GM12801 (cell line): ENCODE data around the gene EMC9.

Experiments
- CTCF ChIP-seq: IDR thresholded peaks from one replicate; pipeline ENCODE4 v1.5.1; 2011; ENCODE audit warnings: control low read depth; ENCODE audit not compliant: insufficient read length; ENCODE audit errors: extremely low read depth

EMC9 gene

DNA sequence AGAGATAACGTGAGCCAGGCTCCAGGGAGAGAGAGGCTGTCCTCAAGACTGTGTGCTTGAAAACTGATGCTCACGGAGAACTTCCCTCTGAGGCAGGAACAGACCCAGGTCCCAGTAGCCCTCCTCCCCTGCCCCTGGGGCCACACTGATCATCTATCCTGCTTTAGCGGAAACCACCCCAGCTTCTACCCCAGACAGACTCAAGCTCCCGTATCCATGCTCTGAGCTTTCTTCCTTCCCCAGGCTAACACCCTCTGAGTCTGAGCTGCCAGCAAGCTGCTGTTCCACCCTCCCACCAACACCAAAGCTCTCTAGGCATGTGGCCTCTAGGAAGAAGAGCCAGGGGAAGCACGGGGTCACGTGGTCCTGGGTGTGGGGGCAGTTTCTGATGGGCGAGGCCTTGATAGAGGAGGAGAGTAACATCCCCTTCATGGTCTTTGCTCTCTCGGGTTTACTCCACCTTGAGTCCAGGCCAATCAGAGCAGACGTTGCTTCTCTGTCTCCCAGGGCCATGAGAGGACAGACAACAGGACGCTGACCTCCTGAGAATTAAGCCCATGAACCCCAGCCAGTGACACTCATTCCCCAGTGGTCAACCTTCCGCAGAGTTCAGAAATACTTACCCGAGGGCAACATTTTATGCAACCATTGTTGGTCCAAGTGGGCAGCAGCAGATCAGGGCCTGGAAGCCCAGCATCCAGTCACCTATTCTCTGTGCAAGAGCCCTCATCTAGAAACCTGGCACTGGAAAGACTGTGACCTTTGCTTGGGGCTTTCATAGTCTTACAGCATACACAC lies 45.9 kb downstream of the EMC9 start:
- no peak for TF ChIP-seq CTCF

DNA sequence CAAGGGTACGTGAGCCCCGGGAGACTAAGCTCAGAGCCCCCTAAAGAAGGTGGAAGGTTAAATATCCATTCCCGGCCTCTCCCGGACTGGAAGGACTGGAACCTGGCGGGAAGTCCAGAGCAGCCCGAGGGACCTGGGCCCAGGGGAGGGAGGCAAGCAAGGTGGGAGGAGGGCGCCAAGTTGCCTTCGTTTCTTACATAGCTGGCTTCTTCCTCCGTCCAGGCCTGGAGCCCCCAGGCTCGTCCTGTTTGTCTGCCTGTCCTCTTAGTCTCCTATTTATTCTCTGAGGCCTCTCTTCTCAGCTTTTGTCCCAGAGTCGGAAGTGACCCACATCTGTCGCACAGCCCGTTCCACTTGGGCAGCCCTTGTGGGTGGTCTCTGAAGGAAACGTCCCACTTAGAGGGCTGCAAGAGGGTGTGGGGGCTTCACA lies 46.5 kb downstream of the EMC9 start:
- no peak for TF ChIP-seq CTCF

DNA sequence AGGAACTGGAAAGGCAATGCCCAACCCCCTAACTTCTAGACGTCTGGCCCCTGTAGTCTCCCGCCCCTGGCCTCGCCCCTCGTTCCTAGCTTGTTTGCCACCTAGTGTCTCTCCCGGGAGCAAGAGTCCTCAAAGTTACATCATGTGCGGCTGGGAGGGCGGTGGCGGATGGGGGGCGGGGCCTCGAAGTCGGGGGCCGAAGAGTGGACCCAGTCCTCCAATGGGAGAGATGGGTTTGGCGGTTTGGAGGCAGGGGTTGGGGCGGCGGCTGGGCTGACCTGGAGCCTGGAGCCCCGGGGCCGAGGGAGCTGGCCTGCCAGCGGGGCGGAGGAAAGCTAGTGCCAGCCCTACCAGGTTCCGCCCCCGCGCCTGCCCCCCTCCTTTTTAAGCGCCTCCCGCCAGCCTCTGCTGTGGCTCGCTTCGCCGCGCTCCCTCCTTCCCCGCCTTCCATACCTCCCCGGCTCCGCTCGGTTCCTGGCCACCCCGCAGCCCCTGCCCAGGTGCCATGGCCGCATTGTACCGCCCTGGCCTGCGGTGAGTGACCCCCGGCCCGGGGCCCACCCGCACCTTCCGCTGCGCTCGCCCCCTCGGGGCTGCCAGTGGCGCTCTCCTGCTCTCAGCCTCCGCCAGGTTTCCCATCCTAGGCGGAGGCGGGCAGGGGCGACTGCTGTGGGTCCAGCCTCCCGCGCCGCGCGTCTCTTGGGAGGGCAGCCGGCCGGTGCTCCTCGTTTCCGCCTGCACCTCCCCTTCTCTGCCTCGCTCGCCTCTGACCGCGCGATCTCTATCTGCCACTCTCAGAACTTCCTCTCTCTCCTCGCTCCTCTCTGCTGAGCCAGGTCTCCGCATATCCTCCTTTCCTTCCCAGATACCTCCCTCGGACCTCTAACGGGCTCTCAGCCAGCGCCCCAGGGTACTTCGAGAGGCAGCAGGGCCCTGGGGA lies 47.2 kb downstream of the EMC9 start, which contains the start of gene PCK2:
TSS of gene PCK2 (plus strand) at position 411 of the 940 bp plus-strand sequence. CDS start at position 506, 95 bp downstream.
- no peak for TF ChIP-seq CTCF

DNA sequence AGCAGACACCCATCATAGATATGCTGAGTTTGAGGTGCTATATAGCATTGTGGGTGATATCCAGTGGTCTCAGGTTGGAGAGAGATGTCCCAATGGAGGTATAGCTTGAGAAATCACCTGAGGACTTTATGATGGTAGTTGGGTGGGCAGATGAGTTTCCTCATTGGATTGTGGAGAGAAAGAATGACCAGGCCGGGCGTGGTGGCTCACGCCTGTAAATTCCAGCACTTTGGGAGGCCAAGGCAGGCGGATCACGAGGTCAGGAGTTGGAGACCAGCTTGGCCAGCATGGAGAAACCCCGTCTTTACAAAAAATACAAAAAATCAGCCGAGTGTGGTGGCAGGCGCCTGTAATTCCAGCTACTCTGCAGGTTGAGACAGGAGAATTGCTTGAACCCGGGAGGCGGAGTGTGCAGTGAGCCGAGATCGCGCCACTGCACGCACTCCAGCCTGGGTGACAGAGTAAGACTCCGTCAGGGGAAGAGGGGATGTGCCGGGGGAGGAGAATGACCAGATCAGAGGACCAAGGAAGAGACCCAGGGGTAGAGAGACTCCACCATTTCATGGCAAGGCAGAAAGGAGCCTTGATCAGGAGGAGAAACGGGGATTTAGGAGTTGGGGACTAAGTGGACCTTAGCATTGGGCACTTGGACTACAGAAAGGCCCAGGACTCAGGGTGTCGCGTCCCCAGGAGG lies 48.0 kb downstream of the EMC9 start:
- no peak for TF ChIP-seq CTCF

GRCh38 chr14:24092505-24093206 lies 48.7 kb downstream of the EMC9 start:
- no peak for TF ChIP-seq CTCF

GRCh38 chr14:24092110-24092504 lies 49.3 kb downstream of the EMC9 start:
- TF ChIP-seq CTCF = no peak
